ENCODE results near the gene FNDC5. TPM values are rescaled to one million over a fixed set of nuclear protein-coding genes. Genes with fewer than 3 reads are reported as not detected.

FNDC5 gene
- polyA plus RNA-seq, 1 donor from 2014 or later = 21.6 TPM

DNA sequence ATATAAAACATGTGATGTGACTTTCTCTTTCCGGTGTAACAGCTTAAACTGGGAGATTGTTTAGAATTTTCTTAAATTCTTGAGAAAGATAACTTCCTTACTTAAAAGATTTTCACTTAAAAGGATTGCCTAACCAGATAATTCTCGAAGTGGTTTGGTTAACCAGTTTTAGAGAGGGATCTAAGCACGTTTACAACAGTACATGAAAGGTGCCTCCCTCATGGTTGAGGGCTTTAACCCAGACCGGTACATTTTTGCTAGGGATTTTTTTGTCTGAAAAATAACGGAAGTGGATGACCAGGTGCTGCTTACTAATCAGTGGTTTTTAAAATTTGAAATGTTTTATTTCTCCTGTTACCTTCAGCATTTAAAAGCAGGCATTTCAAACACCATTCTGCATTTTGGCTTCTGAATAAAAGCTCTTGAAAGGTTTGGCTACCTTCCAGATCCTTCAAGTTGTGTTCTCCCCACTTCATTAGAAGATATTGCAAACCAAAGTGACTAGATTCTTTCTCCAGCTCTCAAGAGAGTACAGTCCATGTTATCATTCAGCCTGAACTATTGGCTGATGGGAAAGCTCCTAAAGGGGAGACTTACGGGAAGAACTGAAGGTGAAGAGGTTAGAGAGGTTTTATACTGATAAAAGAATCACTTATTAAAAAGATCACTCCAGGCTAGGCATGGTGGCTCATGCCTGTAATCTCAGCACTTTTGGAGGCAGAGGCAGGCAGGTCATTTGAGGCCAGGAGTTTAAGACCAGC is 40.4 kb downstream of the FNDC5 start:
- H3K4me2 ChIP-seq (ENCODE audit: low read length) = no peak overlapping the region
- no peaks in the 10 kb centered on the region for H4K20me1 ChIP-seq (ENCODE audit: insufficient read depth)
- TF ChIP-seq EZH2 (IDR thresholded peaks at IDR 0.05; ENCODE audit: borderline replicate concordance, insufficient read depth, low read length, poor library complexity, severe bottlenecking) (no peak), MXI1 (conservative IDR thresholded peaks at IDR 0.05; ENCODE audit: poor library complexity, severe bottlenecking) (no peak), EP300 (conservative IDR thresholded peaks at IDR 0.05; ENCODE audit: poor library complexity, severe bottlenecking) (no peak), TAF1 (IDR thresholded peaks at IDR 0.05; ENCODE audit: low read depth) (no peak), POLR2AphosphoS5 (IDR thresholded peaks at IDR 0.05) (no peak), RAD21 (conservative IDR thresholded peaks at IDR 0.05) (no peak), SMC3 (conservative IDR thresholded peaks at IDR 0.05; ENCODE audit: poor library complexity) (no peak)
- TF ChIP-seq, protein P1, sequence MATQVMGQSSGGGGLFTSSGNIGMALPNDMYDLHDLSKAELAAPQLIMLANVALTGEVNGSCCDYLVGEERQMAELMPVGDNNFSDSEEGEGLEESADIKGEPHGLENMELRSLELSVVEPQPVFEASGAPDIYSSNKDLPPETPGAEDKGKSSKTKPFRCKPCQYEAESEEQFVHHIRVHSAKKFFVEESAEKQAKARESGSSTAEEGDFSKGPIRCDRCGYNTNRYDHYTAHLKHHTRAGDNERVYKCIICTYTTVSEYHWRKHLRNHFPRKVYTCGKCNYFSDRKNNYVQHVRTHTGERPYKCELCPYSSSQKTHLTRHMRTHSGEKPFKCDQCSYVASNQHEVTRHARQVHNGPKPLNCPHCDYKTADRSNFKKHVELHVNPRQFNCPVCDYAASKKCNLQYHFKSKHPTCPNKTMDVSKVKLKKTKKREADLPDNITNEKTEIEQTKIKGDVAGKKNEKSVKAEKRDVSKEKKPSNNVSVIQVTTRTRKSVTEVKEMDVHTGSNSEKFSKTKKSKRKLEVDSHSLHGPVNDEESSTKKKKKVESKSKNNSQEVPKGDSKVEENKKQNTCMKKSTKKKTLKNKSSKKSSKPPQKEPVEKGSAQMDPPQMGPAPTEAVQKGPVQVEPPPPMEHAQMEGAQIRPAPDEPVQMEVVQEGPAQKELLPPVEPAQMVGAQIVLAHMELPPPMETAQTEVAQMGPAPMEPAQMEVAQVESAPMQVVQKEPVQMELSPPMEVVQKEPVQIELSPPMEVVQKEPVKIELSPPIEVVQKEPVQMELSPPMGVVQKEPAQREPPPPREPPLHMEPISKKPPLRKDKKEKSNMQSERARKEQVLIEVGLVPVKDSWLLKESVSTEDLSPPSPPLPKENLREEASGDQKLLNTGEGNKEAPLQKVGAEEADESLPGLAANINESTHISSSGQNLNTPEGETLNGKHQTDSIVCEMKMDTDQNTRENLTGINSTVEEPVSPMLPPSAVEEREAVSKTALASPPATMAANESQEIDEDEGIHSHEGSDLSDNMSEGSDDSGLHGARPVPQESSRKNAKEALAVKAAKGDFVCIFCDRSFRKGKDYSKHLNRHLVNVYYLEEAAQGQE (IDR thresholded peaks at IDR 0.05; ENCODE audit: borderline replicate concordance) = no peak
- TF ChIP-seq, protein P2, sequence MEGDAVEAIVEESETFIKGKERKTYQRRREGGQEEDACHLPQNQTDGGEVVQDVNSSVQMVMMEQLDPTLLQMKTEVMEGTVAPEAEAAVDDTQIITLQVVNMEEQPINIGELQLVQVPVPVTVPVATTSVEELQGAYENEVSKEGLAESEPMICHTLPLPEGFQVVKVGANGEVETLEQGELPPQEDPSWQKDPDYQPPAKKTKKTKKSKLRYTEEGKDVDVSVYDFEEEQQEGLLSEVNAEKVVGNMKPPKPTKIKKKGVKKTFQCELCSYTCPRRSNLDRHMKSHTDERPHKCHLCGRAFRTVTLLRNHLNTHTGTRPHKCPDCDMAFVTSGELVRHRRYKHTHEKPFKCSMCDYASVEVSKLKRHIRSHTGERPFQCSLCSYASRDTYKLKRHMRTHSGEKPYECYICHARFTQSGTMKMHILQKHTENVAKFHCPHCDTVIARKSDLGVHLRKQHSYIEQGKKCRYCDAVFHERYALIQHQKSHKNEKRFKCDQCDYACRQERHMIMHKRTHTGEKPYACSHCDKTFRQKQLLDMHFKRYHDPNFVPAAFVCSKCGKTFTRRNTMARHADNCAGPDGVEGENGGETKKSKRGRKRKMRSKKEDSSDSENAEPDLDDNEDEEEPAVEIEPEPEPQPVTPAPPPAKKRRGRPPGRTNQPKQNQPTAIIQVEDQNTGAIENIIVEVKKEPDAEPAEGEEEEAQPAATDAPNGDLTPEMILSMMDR (IDR thresholded peaks at IDR 0.05; ENCODE audit: poor library complexity, severe bottlenecking) = no peak
- no peaks in the 10 kb centered on the region for H3K36me3 ChIP-seq (ENCODE audit: insufficient read depth, low read length)
- H3K79me2 ChIP-seq (replicated peaks; ENCODE audit: insufficient read depth, low read length) = no peaks in the 10 kb centered on the region
- H3K9ac ChIP-seq (ENCODE audit: low read length) = no peak overlapping the region
- H3F3A ChIP-seq (ENCODE audit: insufficient read depth, low read length, poor library complexity, severe bottlenecking) = no peaks in the 10 kb centered on the region
- H3K9me2 ChIP-seq (ENCODE audit: insufficient read depth, low read length) = no peaks in the 10 kb centered on the region
- H3K27ac ChIP-seq (ENCODE audit: low read length) = no peak overlapping the region
- H2AFZ ChIP-seq (ENCODE audit: low read depth, low read length) = no peak overlapping the region
- H3K4me3 ChIP-seq (ENCODE audit: low read length) = no peak overlapping the region
- no peaks in the 10 kb centered on the region for H3K9me3 ChIP-seq (ENCODE audit: low read length)
- no peaks in the 10 kb centered on the region for H3K27me3 ChIP-seq (ENCODE audit: insufficient read depth, low read depth, low read length)

DNA sequence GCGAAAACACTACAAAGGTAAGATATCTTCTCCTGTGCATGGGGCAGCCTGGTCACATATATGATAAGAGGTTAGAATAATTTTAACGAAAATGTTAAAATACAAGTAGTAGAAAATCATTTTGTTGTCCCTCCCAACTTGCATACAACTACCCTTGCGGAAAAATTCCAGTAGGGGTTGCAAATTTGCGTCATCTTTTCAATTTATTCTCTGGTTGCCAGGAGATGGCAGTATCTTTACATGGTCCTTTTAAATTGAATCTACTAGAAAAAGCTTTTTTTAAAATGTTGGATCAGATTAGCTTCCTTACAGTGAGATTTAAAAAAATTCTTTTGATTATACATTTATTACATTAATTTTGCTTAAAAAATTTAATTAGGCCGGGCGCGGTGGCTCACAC is 42.4 kb downstream of the FNDC5 start:
- Histone ChIP-seq H3K9me2 (ENCODE audit: insufficient read depth, low read length) (no peaks in the 10 kb centered on the region), H3K9me3 (ENCODE audit: low read length) (no peaks in the 10 kb centered on the region), H3K27ac (ENCODE audit: low read length) (no peak overlapping the region), H3K27me3 (ENCODE audit: insufficient read depth, low read depth, low read length) (no peaks in the 10 kb centered on the region), H3K9ac (ENCODE audit: low read length) (no peak overlapping the region), H3K79me2 (replicated peaks; ENCODE audit: insufficient read depth, low read length) (no peaks in the 10 kb centered on the region), H3K4me3 (ENCODE audit: low read length) (no peak overlapping the region), H3K36me3 (ENCODE audit: insufficient read depth, low read length) (no peaks in the 10 kb centered on the region), H2AFZ (ENCODE audit: low read depth, low read length) (no peak overlapping the region), H3K4me2 (ENCODE audit: low read length) (no peak overlapping the region), H4K20me1 (ENCODE audit: insufficient read depth) (no peaks in the 10 kb centered on the region), H3F3A (ENCODE audit: insufficient read depth, low read length, poor library complexity, severe bottlenecking) (no peaks in the 10 kb centered on the region)
- TF ChIP-seq SMC3 (conservative IDR thresholded peaks at IDR 0.05; ENCODE audit: poor library complexity) (peak; percentile 71), RAD21 (conservative IDR thresholded peaks at IDR 0.05) (peak; percentile 72), POLR2AphosphoS5 (IDR thresholded peaks at IDR 0.05) (no peak), EP300 (conservative IDR thresholded peaks at IDR 0.05; ENCODE audit: poor library complexity, severe bottlenecking) (no peak)
- TF ChIP-seq, protein P2 (IDR thresholded peaks at IDR 0.05; ENCODE audit: poor library complexity, severe bottlenecking) = peak; percentile 75

All from neural cell (in vitro differentiated cells).